CD14-positive monocyte (primary cell): ENCODE data around the gene LYRM2. TPM values are rescaled to one million over a fixed set of nuclear protein-coding genes. Genes with fewer than 3 reads are reported as not detected.

Experiments used
- DNase-seq, 3 donors: peaks; one replicate each; pipeline ENCODE4 v3.0.0-alpha.2; 2011 to 2022
- H2AFZ ChIP-seq: 2 replicates; pipeline ENCODE4 v1.6.0; 2012; ENCODE audit warnings: mild to moderate bottlenecking, low read depth, low read length, inconsistent platforms; ENCODE audit not compliant: insufficient read depth, poor library complexity, severe bottlenecking
- H3K27ac ChIP-seq, 2 donors: 1 replicate in 1 of 2; 2 replicates in 1 of 2; pipeline ENCODE4 v1.5.1; 2012 to 2013; ENCODE audit warnings: low read length in 2 of 2, control low read depth in 1 of 2, inconsistent platforms in 1 of 2, low read depth in 1 of 2, mild to moderate bottlenecking in 1 of 2
- H3K27me3 ChIP-seq, 2 donors: one replicate each; pipeline versions ENCODE4 v1.6.0 to v1.6.1; 2011 to 2013; ENCODE audit warnings: low read length in 2 of 2; ENCODE audit not compliant: control insufficient read depth in 2 of 2, insufficient read depth in 2 of 2
- H3K36me3 ChIP-seq, 2 donors: replicated peaks in 1 of 2; 1 replicate in 1 of 2; 2 replicates in 1 of 2; pipeline versions ENCODE4 v1.5.1 to v1.6.1; 2012 to 2013; ENCODE audit warnings: low read length in 2 of 2, control low read depth in 1 of 2, inconsistent platforms in 1 of 2, mild to moderate bottlenecking in 1 of 2; ENCODE audit not compliant: insufficient read depth in 2 of 2, control insufficient read depth in 1 of 2
- H3K4me1 ChIP-seq, 2 donors: 1 replicate in 1 of 2; 2 replicates in 1 of 2; pipeline versions ENCODE4 v1.5.1 to v1.6.1; 2012 to 2013; ENCODE audit warnings: low read length in 2 of 2, control low read depth in 1 of 2, inconsistent platforms in 1 of 2, mild to moderate bottlenecking in 1 of 2, moderate library complexity in 1 of 2; ENCODE audit not compliant: insufficient read depth in 2 of 2, control insufficient read depth in 1 of 2
- H3K4me2 ChIP-seq: replicated peaks from 2 replicates; pipeline ENCODE3; 2012; ENCODE audit warnings: low read length, moderate library complexity, mild to moderate bottlenecking; ENCODE audit not compliant: poor library complexity, severe bottlenecking; ENCODE audit errors: extremely low read depth
- H3K4me3 ChIP-seq, 3 experiments: fragments of 200-600 bp in 1 of 3; sonication (generic) in 1 of 3; replicated peaks in 1 of 3; 1 replicate in 2 of 3; 2 replicates in 1 of 3; pipeline ENCODE4 v1.5.1; 2011 to 2013; ENCODE audit warnings: low read length in 3 of 3, mild to moderate bottlenecking in 3 of 3, control low read depth in 2 of 3, low read depth in 2 of 3, inconsistent platforms in 1 of 3, moderate library complexity in 1 of 3
- H3K79me2 ChIP-seq: 2 replicates; pipeline ENCODE4 v1.6.0; 2012; ENCODE audit warnings: mild to moderate bottlenecking, control low read depth, inconsistent platforms, low read length, moderate library complexity; ENCODE audit not compliant: insufficient read depth
- H3K9ac ChIP-seq: 2 replicates; pipeline ENCODE4 v1.6.0; 2017; ENCODE audit warnings: low read length, mild to moderate bottlenecking; ENCODE audit not compliant: insufficient read depth, poor library complexity, severe bottlenecking
- H3K9me3 ChIP-seq, 2 donors: replicated peaks in 1 of 2; 1 replicate in 1 of 2; 2 replicates in 1 of 2; pipeline versions ENCODE4 v1.5.1 to v1.6.1; 2012 to 2013; ENCODE audit warnings: low read length in 2 of 2, control low read depth in 1 of 2; ENCODE audit not compliant: control insufficient read depth in 1 of 2, insufficient read depth in 1 of 2
- H4K20me1 ChIP-seq: 2 replicates; pipeline ENCODE4 v1.6.0; 2012; ENCODE audit warnings: mild to moderate bottlenecking, low read length, control low read depth, moderate library complexity; ENCODE audit not compliant: insufficient read depth
- H3K27ac Mint-ChIP-seq, 7 donors: one replicate each; pipeline ENCODE4 v1.8.0; 2020; ENCODE audit warnings: mild to moderate bottlenecking in 7 of 7, mixed read lengths in 7 of 7, moderate library complexity in 6 of 7, inconsistent platforms in 2 of 7
- H3K27me3 Mint-ChIP-seq, 3 donors: one replicate each; pipeline ENCODE4 v1.8.0; 2021 to 2022; ENCODE audit warnings: low read depth in 3 of 3, mild to moderate bottlenecking in 3 of 3, mixed read lengths in 3 of 3, moderate library complexity in 3 of 3, inconsistent platforms in 1 of 3
- H3K36me3 Mint-ChIP-seq, 2 donors: one replicate each; pipeline ENCODE4 v1.8.0; 2020; ENCODE audit warnings: mixed read lengths in 2 of 2, inconsistent platforms in 1 of 2, mild to moderate bottlenecking in 1 of 2
- H3K4me1 Mint-ChIP-seq: one replicate; pipeline ENCODE4 v1.8.0; 2020; ENCODE audit warnings: mild to moderate bottlenecking, mixed read lengths
- H3K4me3 Mint-ChIP-seq, 2 donors: one replicate each; pipeline ENCODE4 v1.8.0; 2020; ENCODE audit warnings: mild to moderate bottlenecking in 2 of 2, mixed read lengths in 2 of 2, moderate library complexity in 1 of 2
- H3K9me3 Mint-ChIP-seq, 7 donors: one replicate each; pipeline ENCODE4 v1.8.0; 2020 to 2022; ENCODE audit warnings: mixed read lengths in 7 of 7, mild to moderate bottlenecking in 6 of 7, moderate library complexity in 6 of 7, inconsistent platforms in 2 of 7
- CTCF ChIP-seq: fragments of 200-600 bp; IDR thresholded peaks from one replicate; pipeline ENCODE4 v1.8.0; 2022; ENCODE audit warnings: antibody characterized with exemption, mild to moderate bottlenecking
- WGBS: methylation state at CpG from one replicate; pipeline ENCODE4 v1.1.5; 2013; ENCODE audit warnings: missing lambda C conversion rate; ENCODE audit not compliant: insufficient coverage; 5-methylcytosine and 5-hydroxymethylcytosine counted together
- intact Hi-C, 2 donors: fragments of 100-400 bp; cut with micrococcal nuclease; formaldehyde crosslinking; loops; one replicate each; pipeline versions ENCODE4 v1.15.0 to v1.15.1; 2023
- polyA plus RNA-seq, 3 donors: library from polyadenylated mRNA; depleted of rRNA in 1 of 3; unstranded in 2 of 3; stranded (reverse) in 1 of 3; fragments of 300-500 nt in 2 of 3; fragments of >200 nt in 1 of 3; fragmentation: Illumina TruSeq in 2 of 3; gene quantifications; 1 replicate in 2 of 3; 2 replicates in 1 of 3; pipeline ENCODE4 v1.2.3, GENCODE V29; 2012 to 2021

Gene LYRM2
- polyA plus RNA-seq, 3 donors = 13.2 to 64.0 (median 58.1) TPM

- Mint-ChIP-seq H3K27ac (no peak overlapping the region), H3K36me3 (no peaks in the 10 kb centered on the region), H3K9me3 (no peaks in the 10 kb centered on the region), H3K4me1 (peaks cover 2% of the 10 kb centered on the region), H3K4me3 (no peak overlapping the region), H3K27me3 (peaks cover 0 to 2% (median 1%) of the 10 kb centered on the region in 3 donors)
- Histone ChIP-seq H3K9ac (no peak overlapping the region), H3K27me3 (no peaks in the 10 kb centered on the region), H3K9me3 (no peaks in the 10 kb centered on the region), H3K27ac (no peak overlapping the region), H4K20me1 (no peaks in the 10 kb centered on the region), H3K4me3 (no peak overlapping the region), H3K4me1 (no peaks in the 10 kb centered on the region), H2AFZ (no peak overlapping the region), H3K36me3 (no peaks in the 10 kb centered on the region), H3K4me2 (no peak overlapping the region), H3K79me2 (no peaks in the 10 kb centered on the region)
- intact Hi-C loops = no loop called here
- no peak for TF ChIP-seq CTCF
- no CpG with 5 or more reads among the region's 2 CpGs for WGBS
- DNase-seq = no peak
Measured at GRCh38 chr6:89522778-89523177, 115.8 kb downstream of the LYRM2 start.

- Mint-ChIP-seq H3K27ac (no peak overlapping the region), H3K9me3 (peaks cover 0 to 5% (median 0%) of the 10 kb centered on the region in 7 donors), H3K27me3 (peaks cover 0 to 2% (median 1%) of the 10 kb centered on the region in 3 donors), H3K36me3 (no peaks in the 10 kb centered on the region), H3K4me3 (no peak overlapping the region), H3K4me1 (no peaks in the 10 kb centered on the region)
- intact Hi-C loops = no loop called here
- no peaks in the 10 kb centered on the region for H3K4me1 ChIP-seq
- H3K79me2 ChIP-seq = no peaks in the 10 kb centered on the region
- H3K4me2 ChIP-seq = no peak overlapping the region
- no peaks in the 10 kb centered on the region for H3K27me3 ChIP-seq
- H2AFZ ChIP-seq = no peak overlapping the region
- H3K27ac ChIP-seq = no peak overlapping the region
- no peaks in the 10 kb centered on the region for H4K20me1 ChIP-seq
- H3K4me3 ChIP-seq = no peak overlapping the region
- H3K36me3 ChIP-seq = no peaks in the 10 kb centered on the region
- H3K9me3 ChIP-seq = no peaks in the 10 kb centered on the region
- H3K9ac ChIP-seq = no peak overlapping the region
- no peak for TF ChIP-seq CTCF
- no peak for DNase-seq
Measured at GRCh38 chr6:89520736-89521135, 117.8 kb downstream of the LYRM2 start.
